NB4 (cell line): ENCODE results near the gene ARFGEF3.

Experiments used
- DNase-seq: peaks from one replicate; pipeline ENCODE4 v3.0.0; 2010; ENCODE audit warnings: low read depth
- H3K4me3 ChIP-seq: one replicate; pipeline ENCODE4 v1.5.1; 2011; ENCODE audit warnings: mild to moderate bottlenecking, low read depth, low read length, moderate library complexity
- CTCF ChIP-seq: IDR thresholded peaks from one replicate; pipeline ENCODE4 v1.5.1; 2012; ENCODE audit warnings: low read depth, low read length
- MAX ChIP-seq: IDR thresholded peaks from 2 replicates; pipeline ENCODE4 v1.6.1; 2011; ENCODE audit warnings: low read depth, low read length
- MYC ChIP-seq: IDR thresholded peaks from 2 replicates; pipeline ENCODE4 v1.6.1; 2011; ENCODE audit warnings: low read depth, low read length
- POLR2A ChIP-seq: IDR thresholded peaks from 2 replicates; pipeline ENCODE4 v1.6.1; 2011; ENCODE audit warnings: mild to moderate bottlenecking; ENCODE audit not compliant: insufficient read length; ENCODE audit errors: extremely low read depth

ARFGEF3 gene

GRCh38 chr6:138230759-138231380, 69.1 kb downstream of the ARFGEF3 start:
- no peak for DNase-seq
- H3K4me3 ChIP-seq: no peak overlapping the region
- TF ChIP-seq POLR2A: no peak
- TF ChIP-seq MYC: no peak
- TF ChIP-seq MAX: no peak
- no peak for TF ChIP-seq CTCF

- no peak for TF ChIP-seq MYC
- no peak for TF ChIP-seq CTCF
- no peak for TF ChIP-seq POLR2A
- no peak for TF ChIP-seq MAX
- H3K4me3 ChIP-seq: no peak overlapping the region
- DNase-seq: no peak
Measured at GRCh38 chr6:138231381-138231886, 69.7 kb downstream of the ARFGEF3 start.

- no peak overlapping the region for H3K4me3 ChIP-seq
- no peak for DNase-seq
- TF ChIP-seq MAX: no peak
- TF ChIP-seq CTCF: no peak
- no peak for TF ChIP-seq POLR2A
- TF ChIP-seq MYC: no peak
Measured at GRCh38 chr6:138234363-138234762, 72.6 kb downstream of the ARFGEF3 start.

GRCh38 chr6:138235205-138235604, 73.5 kb downstream of the ARFGEF3 start:
- TF ChIP-seq MAX (no peak), CTCF (no peak), MYC (no peak), POLR2A (no peak)
- no peak for DNase-seq
- no peak overlapping the region for H3K4me3 ChIP-seq

GRCh38 chr6:138235693-138236092, 74.0 kb downstream of the ARFGEF3 start:
- no peak for DNase-seq
- no peak overlapping the region for H3K4me3 ChIP-seq
- no peak for TF ChIP-seq POLR2A
- no peak for TF ChIP-seq MYC

- no peak overlapping the region for H3K4me3 ChIP-seq
- DNase-seq: no peak
- TF ChIP-seq POLR2A: no peak
- no peak for TF ChIP-seq CTCF
- TF ChIP-seq MYC: no peak
- TF ChIP-seq MAX: no peak
Measured at GRCh38 chr6:138237463-138237862, 75.7 kb downstream of the ARFGEF3 start.
